Iris pigment epithelial cell (primary cell): ENCODE data around the gene TOMM5.

ENCODE experiments used
- DNase-seq: peaks from one replicate; pipeline ENCODE4 v3.0.0-alpha.2; 2011; ENCODE audit warnings: low read depth

TOMM5 gene

GRCh38 chr9:37562826-37563225 lies 29.6 kb downstream of the TOMM5 start:
- DNase-seq = no peak

- no peak for DNase-seq
These were observed 30.7 kb downstream of the TOMM5 start for GRCh38 chr9:37561682-37562081.

- no peak for DNase-seq
These were observed 32.4 kb downstream of the TOMM5 start for GRCh38 chr9:37559855-37560592.

GRCh38 chr9:37559125-37559524 lies 33.3 kb downstream of the TOMM5 start:
- no peak for DNase-seq

GRCh38 chr9:37555786-37556185 lies 36.6 kb downstream of the TOMM5 start:
- DNase-seq = peak; percentile 79

GRCh38 chr9:37554318-37554717 lies 38.1 kb downstream of the TOMM5 start:
- peak; percentile 38 for DNase-seq

GRCh38 chr9:37551888-37552287 lies 40.5 kb downstream of the TOMM5 start:
- DNase-seq = no peak

GRCh38 chr9:37551468-37551867 lies 40.9 kb downstream of the TOMM5 start:
- no peak for DNase-seq

GRCh38 chr9:37550781-37551180 lies 41.6 kb downstream of the TOMM5 start:
- DNase-seq = peak; percentile 50

- DNase-seq = peak; percentile 24
These were observed 42.9 kb downstream of the TOMM5 start for GRCh38 chr9:37549527-37549926.

GRCh38 chr9:37547328-37547878 lies 45.0 kb downstream of the TOMM5 start:
- DNase-seq = no peak

GRCh38 chr9:37543468-37543867 lies 48.9 kb downstream of the TOMM5 start:
- DNase-seq = no peak

- DNase-seq = peak; percentile 40
These were observed 49.5 kb downstream of the TOMM5 start for GRCh38 chr9:37542895-37543294.

GRCh38 chr9:37542488-37542887 lies 49.9 kb downstream of the TOMM5 start:
- no peak for DNase-seq

GRCh38 chr9:37541465-37541864 lies 50.9 kb downstream of the TOMM5 start:
- DNase-seq = no peak

GRCh38 chr9:37540634-37541033 lies 51.8 kb downstream of the TOMM5 start:
- no peak for DNase-seq

- DNase-seq = no peak
These were observed 52.8 kb downstream of the TOMM5 start for GRCh38 chr9:37539634-37540033.
